Activated naive CD4-positive, alpha-beta T cell treated with anti-CD3 and anti-CD28 coated beads, Interleukin-2, amount 50 U/mL, for 24 hours (primary cell): ENCODE data around the gene NUSAP1.
"Not testable (repeated sequence)": the region's sequence is repeated elsewhere in the genome, so short reads cannot be mapped to it uniquely, and the experiment has no call there.

Experiments
- H3K27ac Mint-ChIP-seq: one replicate; pipeline ENCODE4 v1.8.0; 2021; ENCODE audit warnings: mild to moderate bottlenecking, mixed read lengths
- H3K27me3 Mint-ChIP-seq: one replicate; pipeline ENCODE4 v1.8.0; 2021; ENCODE audit warnings: mixed read lengths
- H3K36me3 Mint-ChIP-seq: one replicate; pipeline ENCODE4 v1.8.0; 2021; ENCODE audit warnings: mixed read lengths
- H3K4me1 Mint-ChIP-seq: one replicate; pipeline ENCODE4 v1.8.0; 2021; ENCODE audit warnings: mixed read lengths
- H3K4me3 Mint-ChIP-seq: one replicate; pipeline ENCODE4 v1.8.0; 2021; ENCODE audit warnings: mild to moderate bottlenecking, mixed read lengths
- H3K9me3 Mint-ChIP-seq: one replicate; pipeline ENCODE4 v1.8.0; 2021; ENCODE audit warnings: mixed read lengths

Gene NUSAP1

DNA sequence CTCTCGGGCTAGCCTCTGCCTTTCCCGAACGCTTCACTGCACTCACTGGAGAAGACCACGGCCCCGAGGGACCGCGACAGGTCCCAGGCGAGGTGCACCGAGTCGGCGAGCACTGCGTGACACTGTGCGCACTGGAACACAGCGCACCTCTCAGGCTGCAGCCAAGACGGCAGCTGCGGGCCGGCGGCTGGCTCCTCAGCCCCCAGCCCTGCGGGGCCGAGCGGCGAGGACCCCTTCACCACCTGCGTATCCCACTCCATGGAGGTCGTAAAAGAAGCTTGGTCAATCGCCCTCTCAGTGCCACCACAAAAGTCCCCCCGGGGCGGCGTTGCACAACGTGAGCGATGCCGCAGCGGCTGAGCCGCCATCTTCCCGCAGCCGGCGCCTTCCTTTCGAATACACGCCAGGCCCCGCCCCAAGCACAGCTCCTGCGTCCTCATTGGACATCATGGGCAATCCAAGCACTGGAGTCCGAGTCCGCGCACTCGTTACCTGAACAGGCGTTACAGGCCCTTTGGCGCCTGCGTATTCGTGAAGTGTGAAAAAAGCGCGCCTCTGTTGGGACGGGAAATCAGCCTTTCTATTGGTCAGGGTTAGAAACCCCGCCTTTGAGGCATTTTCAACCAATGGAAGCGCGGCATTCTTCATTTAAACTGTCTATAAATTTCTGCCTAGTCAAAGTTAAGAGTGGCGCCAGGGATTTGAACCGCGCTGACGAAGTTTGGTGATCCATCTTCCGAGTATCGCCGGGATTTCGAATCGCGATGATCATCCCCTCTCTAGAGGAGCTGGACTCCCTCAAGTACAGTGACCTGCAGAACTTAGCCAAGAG lies at the start of gene NUSAP1, which contains the start of gene OIP5:
TSS of gene NUSAP1 (plus strand) at position 688 of the 832 bp plus-strand sequence. CDS start at position 765, 77 bp downstream.
TSS of gene OIP5 (minus strand) at position 398 of the 832 bp plus-strand sequence. CDS start at position 368, 30 bp downstream.
- Mint-ChIP-seq H3K27me3 (no peaks in the 10 kb centered on the region), H3K36me3 (no peaks in the 10 kb centered on the region), H3K4me1 (peaks cover 23% of the 10 kb centered on the region), H3K9me3 (no peaks in the 10 kb centered on the region), H3K4me3 (peak within 1 kb of the TSS; percentile 100), H3K27ac (peak within 1 kb of the TSS; percentile 96)

- not testable (repeated sequence) for H3K9me3 Mint-ChIP-seq, H3K27me3 Mint-ChIP-seq
- Mint-ChIP-seq H3K4me1 (peaks cover 40% of the 10 kb centered on the region), H3K36me3 (peaks cover 14% of the 10 kb centered on the region), H3K27ac (peak overlapping the region; percentile 98), H3K4me3 (peak overlapping the region; percentile 99)
Measured at GRCh38 chr15:41282980-41283652, 49.6 kb upstream of the NUSAP1 start.

GRCh38 chr15:41283653-41284426 lies 48.8 kb upstream of the NUSAP1 start:
- Mint-ChIP-seq H3K4me3 (peak overlapping the region; percentile 99), H3K9me3 (no peaks in the 10 kb centered on the region), H3K27ac (peak overlapping the region; percentile 98), H3K36me3 (peaks cover 10% of the 10 kb centered on the region), H3K27me3 (no peaks in the 10 kb centered on the region), H3K4me1 (peaks cover 47% of the 10 kb centered on the region)

DNA sequence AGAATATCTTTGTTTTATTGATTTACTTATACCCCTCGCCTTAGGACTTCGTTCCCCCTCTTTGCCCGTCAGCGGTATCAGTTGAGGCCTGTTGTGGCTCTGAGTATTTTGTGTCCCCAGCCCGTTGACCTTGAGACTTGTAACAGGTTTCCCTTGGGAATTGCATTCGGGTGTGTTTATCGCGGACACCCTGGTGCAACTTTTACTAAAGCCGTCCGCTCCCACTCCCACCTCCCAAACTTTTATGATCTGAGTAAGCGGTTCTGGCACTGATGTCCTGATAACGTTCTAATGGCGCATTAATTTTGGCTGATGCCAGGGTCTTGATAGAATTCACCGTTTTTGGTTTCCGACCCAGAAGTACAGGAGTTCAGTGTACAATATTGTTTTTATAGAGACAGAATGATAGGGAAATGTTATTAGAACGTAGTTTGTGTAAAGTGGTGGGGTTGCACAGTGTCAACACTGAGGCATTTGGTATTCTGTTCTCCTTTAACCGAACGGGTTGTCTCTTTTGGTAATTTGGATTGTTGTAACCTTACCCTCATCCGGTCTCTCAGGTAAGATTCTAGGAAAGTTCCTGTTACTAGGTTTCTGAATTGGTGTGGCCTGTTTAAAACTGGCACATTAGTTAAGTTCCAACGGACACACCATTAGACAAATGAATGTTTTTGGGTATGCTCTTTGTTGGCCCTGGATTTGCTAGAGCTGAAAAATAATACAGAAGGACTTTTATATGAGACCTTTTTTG lies 48.1 kb upstream of the NUSAP1 start:
- H3K36me3 Mint-ChIP-seq, result peaks cover 10% of the 10 kb centered on the region

DNA sequence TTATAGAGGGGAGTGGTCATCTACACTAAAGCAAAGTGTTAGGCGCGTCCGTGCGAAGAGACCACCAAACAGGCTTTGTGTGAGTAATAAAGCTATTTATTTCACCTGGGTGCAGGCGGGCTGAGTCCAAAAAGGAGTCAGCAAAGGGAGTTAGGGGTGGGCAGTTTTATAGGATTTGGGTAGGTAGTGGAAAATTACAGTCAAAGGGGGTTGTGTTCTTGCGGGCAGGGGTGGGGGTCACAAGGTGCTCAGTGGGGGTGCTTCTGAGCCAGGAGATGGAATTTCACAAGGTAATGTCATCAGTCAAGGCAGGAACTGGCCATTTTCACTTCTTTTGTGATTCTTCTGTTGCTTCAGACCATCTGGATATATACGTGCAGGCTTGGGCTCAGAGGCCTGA lies 47.4 kb upstream of the NUSAP1 start:
- H3K36me3 Mint-ChIP-seq, result peaks cover 10% of the 10 kb centered on the region
- H3K4me3 Mint-ChIP-seq, result peak overlapping the region; percentile 99

More for the DNA sequence above, 48.1 kb upstream of the NUSAP1 start:
- Mint-ChIP-seq H3K4me1 (peaks cover 48% of the 10 kb centered on the region), H3K4me3 (peak overlapping the region; percentile 99), H3K9me3 (no peaks in the 10 kb centered on the region), H3K27ac (peak overlapping the region; percentile 98), H3K27me3 (no peaks in the 10 kb centered on the region)

GRCh38 chr15:41286665-41287333 lies 45.9 kb upstream of the NUSAP1 start:
- H3K9me3 Mint-ChIP-seq, result no peaks in the 10 kb centered on the region
- peaks cover 10% of the 10 kb centered on the region for H3K36me3 Mint-ChIP-seq
- H3K4me1 Mint-ChIP-seq, result peaks cover 54% of the 10 kb centered on the region
- peak overlapping the region; percentile 36 for H3K4me3 Mint-ChIP-seq
- H3K27ac Mint-ChIP-seq, result peak overlapping the region; percentile 92
- H3K27me3 Mint-ChIP-seq, result no peaks in the 10 kb centered on the region

More for the DNA sequence above, 47.4 kb upstream of the NUSAP1 start:
- Mint-ChIP-seq H3K4me1 (peaks cover 48% of the 10 kb centered on the region), H3K27ac (peak overlapping the region; percentile 98), H3K27me3 (no peaks in the 10 kb centered on the region), H3K9me3 (no peaks in the 10 kb centered on the region)

DNA sequence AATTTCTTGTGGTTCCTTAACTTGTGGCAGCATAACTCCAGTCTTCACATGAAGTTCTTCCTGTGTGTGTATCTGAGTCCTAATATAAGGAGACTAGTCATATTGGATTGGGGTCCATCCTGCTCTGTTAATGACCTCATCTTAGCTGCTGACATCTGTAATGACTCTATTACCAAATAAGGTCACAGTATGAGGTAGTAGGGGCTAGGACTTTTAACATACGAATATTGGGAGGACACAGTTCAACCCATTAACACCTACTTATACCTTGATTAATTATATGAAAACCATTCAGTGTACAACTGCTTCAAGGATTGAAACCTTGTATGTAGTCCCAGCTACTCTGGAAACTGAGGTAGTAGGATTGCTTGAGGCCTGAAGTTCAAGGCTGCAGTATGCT lies 44.2 kb upstream of the NUSAP1 start:
- Mint-ChIP-seq H3K27me3 (no peaks in the 10 kb centered on the region), H3K9me3 (no peaks in the 10 kb centered on the region), H3K27ac (no peak overlapping the region), H3K36me3 (peaks cover 10% of the 10 kb centered on the region), H3K4me3 (peak overlapping the region; percentile 23), H3K4me1 (peaks cover 47% of the 10 kb centered on the region)

- Mint-ChIP-seq H3K27ac (no peak overlapping the region), H3K4me3 (no peak overlapping the region), H3K36me3 (peaks cover 5% of the 10 kb centered on the region), H3K27me3 (no peaks in the 10 kb centered on the region), H3K4me1 (peaks cover 50% of the 10 kb centered on the region), H3K9me3 (no peaks in the 10 kb centered on the region)
Measured at GRCh38 chr15:41289953-41290352, 42.7 kb upstream of the NUSAP1 start.

GRCh38 chr15:41291065-41291631 lies 41.5 kb upstream of the NUSAP1 start:
- H3K4me1 Mint-ChIP-seq, result peaks cover 47% of the 10 kb centered on the region
- peaks cover 10% of the 10 kb centered on the region for H3K36me3 Mint-ChIP-seq
- no peak overlapping the region for H3K4me3 Mint-ChIP-seq
- H3K9me3 Mint-ChIP-seq, result no peaks in the 10 kb centered on the region
- peak overlapping the region; percentile 30 for H3K27ac Mint-ChIP-seq
- no peaks in the 10 kb centered on the region for H3K27me3 Mint-ChIP-seq

DNA sequence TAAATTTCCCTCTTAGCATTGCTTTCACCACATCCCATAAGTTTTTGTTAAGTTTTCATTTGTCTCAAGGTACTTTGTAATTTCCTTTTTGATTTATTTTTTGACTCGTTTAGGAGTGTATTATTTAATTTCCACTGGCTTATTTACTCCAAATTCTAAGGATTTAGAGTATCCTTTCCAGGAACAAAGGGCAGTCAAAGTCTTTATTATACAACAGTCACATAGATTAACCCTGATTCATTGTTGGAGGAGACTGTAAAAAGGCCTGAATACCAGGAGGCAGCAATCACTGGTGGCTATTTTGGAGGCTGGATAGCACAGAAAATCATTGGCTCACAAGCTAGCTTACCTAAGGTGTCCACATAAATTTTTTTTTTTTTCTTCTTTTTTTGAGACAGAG lies 40.2 kb upstream of the NUSAP1 start:
- Mint-ChIP-seq H3K27me3 (no peaks in the 10 kb centered on the region), H3K27ac (no peak overlapping the region), H3K4me1 (peaks cover 37% of the 10 kb centered on the region), H3K4me3 (no peak overlapping the region), H3K36me3 (peaks cover 4% of the 10 kb centered on the region), H3K9me3 (no peaks in the 10 kb centered on the region)

DNA sequence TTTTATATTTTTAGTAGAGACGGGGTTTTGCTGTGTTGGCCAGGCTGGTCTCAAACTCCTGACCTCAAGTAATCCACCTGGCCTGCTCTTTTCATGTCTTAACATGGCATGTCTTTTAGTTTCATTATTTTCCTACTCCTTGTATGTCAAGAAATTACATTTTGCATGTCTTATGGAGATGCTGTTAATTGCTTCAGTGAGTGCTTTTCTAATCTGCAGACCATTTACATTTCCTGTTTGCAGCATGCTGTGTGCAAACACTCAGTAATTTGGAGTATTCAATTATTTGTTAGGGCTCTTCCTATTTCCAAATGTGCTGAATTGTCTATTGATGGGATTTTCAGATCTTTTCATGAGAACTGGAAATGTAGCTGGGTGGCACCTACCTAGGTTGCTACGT lies 31.5 kb upstream of the NUSAP1 start:
- H3K4me3 Mint-ChIP-seq, H3K27me3 Mint-ChIP-seq, H3K27ac Mint-ChIP-seq, H3K36me3 Mint-ChIP-seq, H3K9me3 Mint-ChIP-seq: not testable (repeated sequence)
- peaks cover 15% of the 10 kb centered on the region for H3K4me1 Mint-ChIP-seq

DNA sequence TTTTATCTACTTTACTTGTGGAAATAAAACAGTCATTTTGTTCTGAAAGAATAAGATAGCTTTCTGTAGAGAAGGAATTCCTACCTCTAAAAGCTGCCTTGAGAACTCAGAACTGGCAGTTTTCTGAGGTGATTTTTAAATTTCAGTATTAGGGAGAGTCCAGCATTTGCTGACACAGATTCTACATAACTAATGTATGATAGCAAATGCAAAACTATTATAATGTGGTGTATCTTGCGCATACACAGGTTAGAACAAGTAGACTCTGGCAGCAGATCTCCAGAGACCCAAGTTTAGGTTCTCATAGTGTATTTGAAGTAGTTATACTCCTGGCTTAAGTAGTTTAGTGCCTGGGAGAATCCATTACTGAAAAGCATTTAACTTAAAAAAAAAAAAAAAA lies 31.1 kb upstream of the NUSAP1 start:
- Mint-ChIP-seq H3K4me1 (peaks cover 14% of the 10 kb centered on the region), H3K36me3 (peaks cover 9% of the 10 kb centered on the region), H3K9me3 (no peaks in the 10 kb centered on the region), H3K27ac (no peak overlapping the region), H3K4me3 (no peak overlapping the region), H3K27me3 (no peaks in the 10 kb centered on the region)

GRCh38 chr15:41304149-41304770 lies 28.4 kb upstream of the NUSAP1 start:
- no peaks in the 10 kb centered on the region for H3K27me3 Mint-ChIP-seq
- H3K4me1 Mint-ChIP-seq, result peaks cover 14% of the 10 kb centered on the region
- no peak overlapping the region for H3K4me3 Mint-ChIP-seq
- peaks cover 4% of the 10 kb centered on the region for H3K36me3 Mint-ChIP-seq
- H3K27ac Mint-ChIP-seq, result no peak overlapping the region
- no peaks in the 10 kb centered on the region for H3K9me3 Mint-ChIP-seq

- Mint-ChIP-seq H3K4me1 (peaks cover 3% of the 10 kb centered on the region), H3K27me3 (no peaks in the 10 kb centered on the region), H3K27ac (no peak overlapping the region), H3K4me3 (no peak overlapping the region), H3K36me3 (no peaks in the 10 kb centered on the region), H3K9me3 (no peaks in the 10 kb centered on the region)
Measured at GRCh38 chr15:41307679-41308078, 25.0 kb upstream of the NUSAP1 start.
